HCT116 (cell line): ENCODE results near the gene WDR13.

ENCODE experiments used
- CEBPB ChIP-seq: IDR thresholded peaks from 2 replicates; pipeline ENCODE4 v1.6.1; 2012; ENCODE audit warnings: low read depth
- EZH2 ChIP-seq: fragments of 200-600 bp; sonication (generic); IDR thresholded peaks from 2 replicates; pipeline ENCODE4 v1.6.1; 2017; ENCODE audit warnings: antibody characterized with exemption, mixed run types
- JUND ChIP-seq: IDR thresholded peaks from 2 replicates; pipeline ENCODE4 v1.6.1; 2012
- MAX ChIP-seq: IDR thresholded peaks from 2 replicates; pipeline ENCODE4 v1.6.1; 2012
- POLR2A ChIP-seq: IDR thresholded peaks from 2 replicates; pipeline ENCODE4 v1.7.0; 2011; ENCODE audit warnings: borderline replicate concordance; ENCODE audit not compliant: insufficient read depth, insufficient read length; ENCODE audit errors: extremely low read depth
- POLR2AphosphoS5 ChIP-seq: IDR thresholded peaks from 2 replicates; pipeline ENCODE4 v1.6.1; 2011; ENCODE audit warnings: mild to moderate bottlenecking, low read depth, low read length, moderate library complexity
- RAD21 ChIP-seq: IDR thresholded peaks from 2 replicates; pipeline ENCODE4 v1.6.1; 2012; ENCODE audit warnings: low read depth, mild to moderate bottlenecking
- TCF7L2 ChIP-seq: IDR thresholded peaks from 2 replicates; pipeline ENCODE4 v1.7.0; 2011; ENCODE audit warnings: borderline replicate concordance, inconsistent platforms; ENCODE audit not compliant: insufficient read depth, insufficient read length; ENCODE audit errors: extremely low read depth
- YY1 ChIP-seq: IDR thresholded peaks from 2 replicates; pipeline ENCODE4 v1.6.1; 2011; ENCODE audit warnings: low read length, low read depth, moderate library complexity, mild to moderate bottlenecking; ENCODE audit not compliant: insufficient replicate concordance; ENCODE audit errors: extremely low read depth
- ZFX ChIP-seq: fragments of 450-650 bp; IDR thresholded peaks from 2 replicates; pipeline ENCODE4 v1.6.1; 2017
- ZNF274 ChIP-seq: fragments of 200-500 bp; sonication (Bioruptor generic); IDR thresholded peaks from 2 replicates; pipeline ENCODE4 v1.6.1; 2014; ENCODE audit warnings: mild to moderate bottlenecking, low read depth, low read length, inconsistent platforms
- TF ChIP-seq, protein P1 (sequence below), 3 experiments: fragments of 200-600 bp in 1 of 3; sonication (generic) in 1 of 3; IDR thresholded peaks in 2 of 3; conservative IDR thresholded peaks in 1 of 3; 2 replicates each; pipeline ENCODE4 v1.5.1; 2012 to 2017; ENCODE audit warnings: low read depth in 2 of 3, low read length in 2 of 3, antibody characterized with exemption in 1 of 3, borderline replicate concordance in 1 of 3, control low read depth in 1 of 3, mild to moderate bottlenecking in 1 of 3, mixed read lengths in 1 of 3, mixed run types in 1 of 3, moderate library complexity in 1 of 3; ENCODE audit not compliant: insufficient read depth in 1 of 3
- TF ChIP-seq, protein P2 (sequence below): IDR thresholded peaks from 2 replicates; pipeline ENCODE4 v1.6.1; 2011; ENCODE audit warnings: mild to moderate bottlenecking, low read length, moderate library complexity; ENCODE audit not compliant: insufficient replicate concordance; ENCODE audit errors: extremely low read depth

DNA sequence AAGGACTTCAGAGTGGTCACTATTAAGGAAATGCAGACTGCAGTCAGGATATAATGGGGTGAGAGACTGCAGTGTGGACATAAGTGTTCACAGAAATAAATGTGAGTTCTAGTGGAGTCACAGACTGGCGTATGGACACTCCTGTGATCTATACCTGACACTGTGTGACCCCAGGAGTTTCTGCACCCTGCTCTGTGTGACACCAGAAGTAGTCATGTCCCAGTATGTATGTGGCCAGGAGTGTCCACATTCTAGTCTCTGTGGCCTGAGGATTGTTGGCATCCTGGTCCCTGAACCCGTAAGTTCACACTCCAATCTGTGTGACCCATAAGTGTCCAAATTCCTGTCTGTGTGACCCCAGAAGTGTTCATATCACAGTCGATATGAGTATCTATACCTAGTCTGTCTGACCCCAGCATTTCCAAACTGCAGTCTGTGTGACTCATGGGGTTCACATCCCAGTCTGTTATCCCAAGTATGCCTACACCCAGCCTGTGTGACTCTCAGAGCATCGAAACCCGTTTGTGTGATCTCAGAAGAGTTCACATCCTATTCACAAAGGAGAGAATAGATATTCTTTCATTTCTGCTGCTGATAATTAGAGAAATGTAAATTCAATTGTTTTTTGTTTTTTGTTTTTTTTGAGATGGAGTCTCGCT, 16.3 kb downstream of the WDR13 start:
- no peak for TF ChIP-seq MAX
- no peak for TF ChIP-seq CEBPB
- no peak for TF ChIP-seq POLR2A
- TF ChIP-seq, protein P1, sequence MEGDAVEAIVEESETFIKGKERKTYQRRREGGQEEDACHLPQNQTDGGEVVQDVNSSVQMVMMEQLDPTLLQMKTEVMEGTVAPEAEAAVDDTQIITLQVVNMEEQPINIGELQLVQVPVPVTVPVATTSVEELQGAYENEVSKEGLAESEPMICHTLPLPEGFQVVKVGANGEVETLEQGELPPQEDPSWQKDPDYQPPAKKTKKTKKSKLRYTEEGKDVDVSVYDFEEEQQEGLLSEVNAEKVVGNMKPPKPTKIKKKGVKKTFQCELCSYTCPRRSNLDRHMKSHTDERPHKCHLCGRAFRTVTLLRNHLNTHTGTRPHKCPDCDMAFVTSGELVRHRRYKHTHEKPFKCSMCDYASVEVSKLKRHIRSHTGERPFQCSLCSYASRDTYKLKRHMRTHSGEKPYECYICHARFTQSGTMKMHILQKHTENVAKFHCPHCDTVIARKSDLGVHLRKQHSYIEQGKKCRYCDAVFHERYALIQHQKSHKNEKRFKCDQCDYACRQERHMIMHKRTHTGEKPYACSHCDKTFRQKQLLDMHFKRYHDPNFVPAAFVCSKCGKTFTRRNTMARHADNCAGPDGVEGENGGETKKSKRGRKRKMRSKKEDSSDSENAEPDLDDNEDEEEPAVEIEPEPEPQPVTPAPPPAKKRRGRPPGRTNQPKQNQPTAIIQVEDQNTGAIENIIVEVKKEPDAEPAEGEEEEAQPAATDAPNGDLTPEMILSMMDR (IDR thresholded peaks at IDR 0.05 in 2 of 3, conservative IDR thresholded peaks at IDR 0.05 in 1 of 3; ENCODE audit: borderline replicate concordance in 1 of 3, insufficient read depth in 1 of 3, low read depth in 2 of 3, low read length in 2 of 3), result no peak
- TF ChIP-seq, protein P2, sequence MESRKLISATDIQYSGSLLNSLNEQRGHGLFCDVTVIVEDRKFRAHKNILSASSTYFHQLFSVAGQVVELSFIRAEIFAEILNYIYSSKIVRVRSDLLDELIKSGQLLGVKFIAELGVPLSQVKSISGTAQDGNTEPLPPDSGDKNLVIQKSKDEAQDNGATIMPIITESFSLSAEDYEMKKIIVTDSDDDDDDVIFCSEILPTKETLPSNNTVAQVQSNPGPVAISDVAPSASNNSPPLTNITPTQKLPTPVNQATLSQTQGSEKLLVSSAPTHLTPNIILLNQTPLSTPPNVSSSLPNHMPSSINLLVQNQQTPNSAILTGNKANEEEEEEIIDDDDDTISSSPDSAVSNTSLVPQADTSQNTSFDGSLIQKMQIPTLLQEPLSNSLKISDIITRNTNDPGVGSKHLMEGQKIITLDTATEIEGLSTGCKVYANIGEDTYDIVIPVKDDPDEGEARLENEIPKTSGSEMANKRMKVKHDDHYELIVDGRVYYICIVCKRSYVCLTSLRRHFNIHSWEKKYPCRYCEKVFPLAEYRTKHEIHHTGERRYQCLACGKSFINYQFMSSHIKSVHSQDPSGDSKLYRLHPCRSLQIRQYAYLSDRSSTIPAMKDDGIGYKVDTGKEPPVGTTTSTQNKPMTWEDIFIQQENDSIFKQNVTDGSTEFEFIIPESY, result no peak
- TF ChIP-seq POLR2AphosphoS5, result no peak
- TF ChIP-seq TCF7L2, result no peak
- no peak for TF ChIP-seq ZFX
- no peak for TF ChIP-seq ZNF274
- TF ChIP-seq YY1, result no peak
- no peak for TF ChIP-seq JUND
- TF ChIP-seq EZH2, result no peak
- no peak for TF ChIP-seq RAD21
